Fibroblast of lung (primary cell): ENCODE data around the gene TAF10. TPM values are rescaled to one million over a fixed set of nuclear protein-coding genes. Genes with fewer than 3 reads are reported as not detected.

ENCODE experiments used
- DNase-seq, 2 donors: peaks; one replicate each; pipeline versions ENCODE4 v3.0.0 to v3.0.0-alpha.2; 2010; ENCODE audit warnings: low read depth in 2 of 2
- H2AFZ ChIP-seq: 2 replicates; pipeline ENCODE4 v1.5.1; 2012; ENCODE audit warnings: low read length, control low read depth, inconsistent platforms
- H3K27ac ChIP-seq: 2 replicates; pipeline ENCODE4 v1.5.1; 2011; ENCODE audit warnings: low read length, control low read depth; ENCODE audit not compliant: insufficient read depth
- H3K27me3 ChIP-seq: 2 replicates; pipeline ENCODE4 v1.5.1; 2011; ENCODE audit warnings: mild to moderate bottlenecking, low read length; ENCODE audit not compliant: control insufficient read depth, insufficient read depth
- H3K36me3 ChIP-seq: 2 replicates; pipeline ENCODE4 v1.5.1; 2011; ENCODE audit warnings: low read length; ENCODE audit not compliant: control insufficient read depth, insufficient read depth
- H3K4me1 ChIP-seq: 2 replicates; pipeline ENCODE4 v1.5.1; 2011; ENCODE audit warnings: low read length; ENCODE audit not compliant: control insufficient read depth, insufficient read depth; ENCODE audit errors: extremely low read depth
- H3K4me2 ChIP-seq: 2 replicates; pipeline ENCODE4 v1.5.1; 2011; ENCODE audit warnings: low read length, control low read depth; ENCODE audit not compliant: insufficient read depth; ENCODE audit errors: extremely low read depth
- H3K4me3 ChIP-seq, 4 experiments: fragments of 200-600 bp in 1 of 4; sonication (generic) in 1 of 4; replicated peaks in 1 of 4; 2 replicates each; pipeline ENCODE4 v1.5.1; 2011 to 2016; ENCODE audit warnings: low read length in 4 of 4, low read depth in 3 of 4, mild to moderate bottlenecking in 3 of 4, control low read depth in 2 of 4, inconsistent platforms in 1 of 4, mixed read lengths in 1 of 4; ENCODE audit not compliant: insufficient read depth in 1 of 4; ENCODE audit errors: control extremely low read depth in 1 of 4
- H3K79me2 ChIP-seq: 2 replicates; pipeline ENCODE4 v1.5.1; 2012; ENCODE audit warnings: mild to moderate bottlenecking, low read length, inconsistent platforms; ENCODE audit not compliant: control insufficient read depth, insufficient read depth
- H3K9ac ChIP-seq: 2 replicates; pipeline ENCODE4 v1.5.1; 2011; ENCODE audit warnings: mild to moderate bottlenecking, low read length, control low read depth; ENCODE audit not compliant: insufficient read depth
- H3K9me3 ChIP-seq: 2 replicates; pipeline ENCODE4 v1.5.1; 2012; ENCODE audit warnings: low read depth, low read length; ENCODE audit not compliant: control insufficient read depth, insufficient read depth
- H4K20me1 ChIP-seq: 2 replicates; pipeline ENCODE4 v1.5.1; 2011; ENCODE audit warnings: low read length; ENCODE audit not compliant: control insufficient read depth, insufficient read depth; ENCODE audit errors: extremely low read depth
- EZH2 ChIP-seq: IDR thresholded peaks from 2 replicates; pipeline ENCODE4 v1.5.1; 2012; ENCODE audit warnings: low read length, control low read depth, mild to moderate bottlenecking; ENCODE audit errors: missing control alignments
- polyA plus RNA-seq, 2 donors: library from polyadenylated mRNA; depleted of rRNA in 1 of 2; stranded (reverse) in 1 of 2; unstranded in 1 of 2; fragments of >200 nt; gene quantifications; 2 replicates each; pipeline ENCODE4 v1.2.1, GENCODE V29; 2011 to 2012; ENCODE audit warnings: missing spikeins in 1 of 2
- total RNA-seq: library from RNA; depleted of rRNA; stranded (reverse); fragments of >200 nt; gene quantifications from 2 replicates; pipeline ENCODE4 v1.2.1, GENCODE V29; 2014
- TF ChIP-seq, protein P1 (sequence below), 2 donors: IDR thresholded peaks in 1 of 2; conservative IDR thresholded peaks in 1 of 2; 1 replicate in 1 of 2; 2 replicates in 1 of 2; pipeline ENCODE4 v1.5.1; 2011 to 2012; ENCODE audit warnings: low read length in 2 of 2, control low read depth in 1 of 2, inconsistent platforms in 1 of 2, low read depth in 1 of 2, mild to moderate bottlenecking in 1 of 2

TAF10 gene
- total and polyA plus RNA-seq, 2 donors (not counting 1 experiment from before 2014, with no cell fraction given): 77.8 to 142 TPM

DNA sequence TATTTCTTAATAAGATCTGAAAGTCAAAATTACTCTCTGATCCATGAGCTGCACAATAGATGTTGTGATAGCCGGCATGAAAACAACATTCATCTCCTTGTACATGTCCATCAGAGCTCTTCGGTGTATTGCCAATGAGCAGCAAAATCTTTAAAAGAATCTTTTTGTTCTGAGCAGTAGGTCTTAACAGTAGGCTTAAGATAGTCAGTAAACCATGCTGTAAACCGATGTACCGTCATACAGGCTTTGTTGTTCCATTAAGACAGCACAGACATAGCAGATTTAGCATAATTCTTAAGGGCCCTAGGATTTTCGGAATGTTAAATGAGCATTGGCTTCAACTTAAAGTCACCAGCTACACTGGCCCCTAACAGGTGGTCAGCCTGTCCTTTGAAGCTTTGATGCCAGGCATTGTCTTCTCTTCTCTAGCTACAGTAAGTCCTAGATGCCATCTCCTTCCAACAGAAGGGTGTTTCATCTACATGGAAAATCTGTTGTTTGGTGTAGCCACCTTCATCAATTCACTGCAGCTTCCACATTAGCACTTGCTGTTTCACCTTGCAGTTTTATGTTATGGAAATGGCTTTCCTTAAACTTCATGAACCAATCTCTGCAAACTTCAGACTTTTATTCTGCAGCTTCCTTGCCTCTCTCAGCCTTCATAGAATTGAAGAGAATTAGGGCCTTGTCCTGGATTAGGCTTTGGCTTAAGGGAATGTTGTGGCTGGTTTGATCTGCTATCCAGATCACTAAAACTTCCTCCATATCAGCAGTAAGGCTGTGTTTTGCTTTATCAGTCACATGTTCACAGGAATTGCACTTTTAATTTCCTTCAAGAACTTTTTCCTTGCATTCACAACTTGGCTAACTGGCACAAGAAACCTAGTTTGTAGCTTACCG lies 37.0 kb downstream of the TAF10 start:
- Histone ChIP-seq H4K20me1 (no peaks in the 10 kb centered on the region), H3K27me3 (no peaks in the 10 kb centered on the region), H3K9me3 (no peaks in the 10 kb centered on the region), H2AFZ (no peak overlapping the region), H3K9ac (no peak overlapping the region), H3K4me1 (peaks cover 5% of the 10 kb centered on the region), H3K27ac (no peak overlapping the region), H3K4me2 (no peak overlapping the region), H3K79me2 (no peaks in the 10 kb centered on the region), H3K4me3 (no peak overlapping the region), H3K36me3 (no peaks in the 10 kb centered on the region)
- no peak for DNase-seq
- no peak for TF ChIP-seq EZH2
- TF ChIP-seq, protein P1, sequence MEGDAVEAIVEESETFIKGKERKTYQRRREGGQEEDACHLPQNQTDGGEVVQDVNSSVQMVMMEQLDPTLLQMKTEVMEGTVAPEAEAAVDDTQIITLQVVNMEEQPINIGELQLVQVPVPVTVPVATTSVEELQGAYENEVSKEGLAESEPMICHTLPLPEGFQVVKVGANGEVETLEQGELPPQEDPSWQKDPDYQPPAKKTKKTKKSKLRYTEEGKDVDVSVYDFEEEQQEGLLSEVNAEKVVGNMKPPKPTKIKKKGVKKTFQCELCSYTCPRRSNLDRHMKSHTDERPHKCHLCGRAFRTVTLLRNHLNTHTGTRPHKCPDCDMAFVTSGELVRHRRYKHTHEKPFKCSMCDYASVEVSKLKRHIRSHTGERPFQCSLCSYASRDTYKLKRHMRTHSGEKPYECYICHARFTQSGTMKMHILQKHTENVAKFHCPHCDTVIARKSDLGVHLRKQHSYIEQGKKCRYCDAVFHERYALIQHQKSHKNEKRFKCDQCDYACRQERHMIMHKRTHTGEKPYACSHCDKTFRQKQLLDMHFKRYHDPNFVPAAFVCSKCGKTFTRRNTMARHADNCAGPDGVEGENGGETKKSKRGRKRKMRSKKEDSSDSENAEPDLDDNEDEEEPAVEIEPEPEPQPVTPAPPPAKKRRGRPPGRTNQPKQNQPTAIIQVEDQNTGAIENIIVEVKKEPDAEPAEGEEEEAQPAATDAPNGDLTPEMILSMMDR (conservative IDR thresholded peaks at IDR 0.05 in 1 of 2, IDR thresholded peaks at IDR 0.05 in 1 of 2; ENCODE audit: low read depth in 1 of 2, low read length in 2 of 2): no peak

DNA sequence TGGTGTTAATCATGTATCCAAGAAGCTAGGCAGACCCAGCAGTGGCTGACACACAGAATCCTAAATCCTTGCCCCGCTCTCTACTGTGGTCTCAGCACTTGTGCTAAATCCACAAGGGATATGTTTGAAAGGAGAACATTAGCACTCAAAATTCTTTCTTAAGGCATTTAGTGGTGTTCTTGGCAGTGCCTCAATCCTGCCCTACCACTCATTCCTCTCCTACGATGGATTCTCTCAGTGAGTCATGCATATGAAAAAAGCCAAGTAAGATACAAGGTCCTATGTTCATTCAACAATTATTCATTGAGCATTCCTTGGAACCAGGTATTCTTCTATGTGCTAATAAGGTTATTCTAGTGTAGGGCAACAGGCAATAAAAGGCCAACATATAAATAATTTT lies 39.8 kb downstream of the TAF10 start:
- Histone ChIP-seq H3K79me2 (no peaks in the 10 kb centered on the region), H3K27me3 (no peaks in the 10 kb centered on the region), H3K36me3 (no peaks in the 10 kb centered on the region), H3K4me3 (no peak overlapping the region), H3K9ac (no peak overlapping the region), H4K20me1 (no peaks in the 10 kb centered on the region), H3K4me2 (no peak overlapping the region), H3K4me1 (peaks cover 10% of the 10 kb centered on the region), H3K9me3 (no peaks in the 10 kb centered on the region), H3K27ac (no peak overlapping the region), H2AFZ (no peak overlapping the region)
- TF ChIP-seq, protein P1 (conservative IDR thresholded peaks at IDR 0.05 in 1 of 2, IDR thresholded peaks at IDR 0.05 in 1 of 2; ENCODE audit: low read depth in 1 of 2, low read length in 2 of 2): no peak
- TF ChIP-seq EZH2: no peak
- peak; percentile 67 to 93 for DNase-seq

DNA sequence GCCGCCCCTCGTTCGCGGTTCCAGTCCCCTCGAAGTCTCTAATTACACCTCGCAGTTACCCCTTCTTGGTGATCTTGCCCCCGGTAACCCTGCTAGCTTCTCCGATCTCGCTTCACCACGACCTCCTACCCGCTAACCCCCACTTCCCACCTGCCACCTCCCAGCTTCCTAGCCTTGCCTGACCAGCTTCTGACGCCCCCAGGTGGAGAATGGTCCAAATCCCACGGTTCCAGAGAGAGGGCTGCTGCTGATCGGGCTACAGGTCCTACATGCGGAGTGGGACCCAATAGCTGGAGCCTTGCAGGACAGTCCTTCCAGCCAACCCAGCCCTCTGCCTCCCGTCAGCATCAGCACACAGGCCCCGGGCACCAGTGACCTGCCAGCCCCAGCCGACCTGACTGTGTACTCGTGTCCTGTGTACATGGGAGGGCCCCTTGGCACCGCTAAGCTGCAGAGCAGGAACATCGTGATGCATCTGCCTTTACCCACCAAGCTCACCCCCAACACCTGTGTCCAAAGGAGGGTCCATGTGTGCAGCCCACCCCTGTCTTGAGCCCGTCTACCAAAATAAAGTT lies 40.5 kb downstream of the TAF10 start:
- Histone ChIP-seq H3K4me3 (no peak overlapping the region), H3K36me3 (no peaks in the 10 kb centered on the region), H3K9ac (no peak overlapping the region), H3K4me1 (peaks cover 7% of the 10 kb centered on the region), H4K20me1 (no peaks in the 10 kb centered on the region), H3K9me3 (no peaks in the 10 kb centered on the region), H3K27ac (no peak overlapping the region), H3K79me2 (no peaks in the 10 kb centered on the region), H3K27me3 (no peaks in the 10 kb centered on the region), H2AFZ (no peak overlapping the region), H3K4me2 (no peak overlapping the region)
- no peak for DNase-seq
- TF ChIP-seq EZH2: no peak
- TF ChIP-seq, protein P1 (conservative IDR thresholded peaks at IDR 0.05 in 1 of 2, IDR thresholded peaks at IDR 0.05 in 1 of 2; ENCODE audit: low read depth in 1 of 2, low read length in 2 of 2): no peak
